ENCODE data around the gene PRCC.

The PRCC gene

GRCh38 chr1:156845055-156845952 lies 78.0 kb downstream of the PRCC start:
- no peak for DNase-seq (ENCODE audit: insufficient read length, low spot score)
- no peak for TF ChIP-seq CTCF (IDR thresholded peaks at IDR 0.05; ENCODE audit: insufficient read depth, missing control alignments)
- FAIRE-seq: no peak

- no peak for FAIRE-seq
- TF ChIP-seq CTCF (IDR thresholded peaks at IDR 0.05; ENCODE audit: insufficient read depth, missing control alignments): no peak
These were observed 78.7 kb downstream of the PRCC start for GRCh38 chr1:156845953-156846545.

GRCh38 chr1:156846643-156847042 lies 79.3 kb downstream of the PRCC start:
- no peak for TF ChIP-seq CTCF (IDR thresholded peaks at IDR 0.05; ENCODE audit: insufficient read depth, missing control alignments)
- no peak for DNase-seq (ENCODE audit: insufficient read length, low spot score)
- no peak for FAIRE-seq

More at GRCh38 chr1:156845953-156846545, 78.7 kb downstream of the PRCC start:
- no peak for DNase-seq (ENCODE audit: insufficient read length, low spot score)

- FAIRE-seq: no peak
- no peak for DNase-seq (ENCODE audit: insufficient read length, low spot score)
- no peak for TF ChIP-seq CTCF (IDR thresholded peaks at IDR 0.05; ENCODE audit: insufficient read depth, missing control alignments)
These were observed 80.5 kb downstream of the PRCC start for GRCh38 chr1:156847591-156848460.

- FAIRE-seq: no peak
These were observed 81.3 kb downstream of the PRCC start for GRCh38 chr1:156848461-156849150.

More at GRCh38 chr1:156848461-156849150, 81.3 kb downstream of the PRCC start:
- TF ChIP-seq CTCF (IDR thresholded peaks at IDR 0.05; ENCODE audit: insufficient read depth, missing control alignments): no peak
- DNase-seq (ENCODE audit: insufficient read length, low spot score): no peak

All from D721Med (cell line).